K562 (cell line): ENCODE measurements around the gene BGLAP. TPM values are rescaled to one million over a fixed set of nuclear protein-coding genes. Genes with fewer than 3 reads are reported as not detected.

ENCODE experiments used
- AFF4 ChIP-seq: sonication (generic); formaldehyde crosslinking; IDR thresholded peaks from 2 replicates; pipeline ENCODE4 v1.8.0; 2023; ENCODE audit warnings: mild to moderate bottlenecking, missing genetic modification reagents
- NONO ChIP-seq, 2 experiments: fragments of 200-400 bp in 1 of 2; fragments of 450-650 bp in 1 of 2; formaldehyde crosslinking in 1 of 2; IDR thresholded peaks; 2 replicates each; pipeline ENCODE4 v1.6.1; 2017; ENCODE audit warnings: low read depth in 2 of 2, mild to moderate bottlenecking in 2 of 2, moderate library complexity in 2 of 2, low read length in 1 of 2
- NR2C1 ChIP-seq, 2 experiments: fragments of 450-650 bp; IDR thresholded peaks; 2 replicates each; pipeline ENCODE4 v1.6.1; 2017; ENCODE audit warnings: mild to moderate bottlenecking in 2 of 2, antibody characterized with exemption in 1 of 2, inconsistent platforms in 1 of 2, missing compliant biosample characterization in 1 of 2, missing genetic modification characterization in 1 of 2
- REST ChIP-seq, 2 experiments: fragments of 450-650 bp; formaldehyde crosslinking in 1 of 2; IDR thresholded peaks; 2 replicates each; pipeline versions ENCODE4 v1.4.0 to v1.6.1; 2014 to 2020; ENCODE audit warnings: mild to moderate bottlenecking in 2 of 2, borderline replicate concordance in 1 of 2, low read depth in 1 of 2
- SP1 ChIP-seq: sonication (generic); formaldehyde crosslinking; IDR thresholded peaks from 2 replicates; pipeline ENCODE4 v1.8.1; 2022; ENCODE audit warnings: mild to moderate bottlenecking, missing genetic modification reagents
- ZKSCAN8 ChIP-seq: fragments of 200-800 bp; sonication (Bioruptor generic); IDR thresholded peaks from 2 replicates; pipeline ENCODE4 v1.6.1; 2016; ENCODE audit warnings: missing genetic modification characterization, missing compliant biosample characterization
- ZNF143 ChIP-seq: sonication (generic); formaldehyde crosslinking; IDR thresholded peaks from 2 replicates; pipeline ENCODE4 v1.9.0; 2022; ENCODE audit warnings: mild to moderate bottlenecking, missing genetic modification reagents
- ZNF277 ChIP-seq: fragments of 250-450 bp; sonication (Bioruptor Pico); IDR thresholded peaks from 2 replicates; pipeline ENCODE4 v1.8.0; 2022; ENCODE audit warnings: inconsistent platforms, mild to moderate bottlenecking, moderate library complexity, borderline replicate concordance
- ZNF644 ChIP-seq: fragments of 200-800 bp; sonication (Bioruptor generic); IDR thresholded peaks from 2 replicates; pipeline ENCODE4 v1.6.1; 2016; ENCODE audit warnings: low read depth, missing genetic modification characterization, missing compliant biosample characterization
- polyA plus RNA-seq, 8 experiments: library from polyadenylated mRNA; depleted of rRNA in 4 of 8; stranded (reverse) in 5 of 8; unstranded in 3 of 8; fragments of >200 nt; fragmentation: Nextera tagmentation in 2 of 8; fragmentation: Illumina TruSeq in 1 of 8; extraction: Ambion mirVana in 2 of 8; extraction: Trizol in 1 of 8; gene quantifications; 2 replicates each; pipeline versions ENCODE4 v1.2.1 to v1.2.3, GENCODE V29; 2011 to 2014; ENCODE audit warnings: inconsistent platforms in 1 of 8, missing spikeins in 1 of 8
- total RNA-seq, 7 experiments: library from RNA; depleted of rRNA in 6 of 7; stranded (reverse); fragments of >200 nt in 6 of 7; fragmentation: Illumina TruSeq in 2 of 7; extraction: Trizol in 2 of 7; gene quantifications; 2 replicates each; pipeline versions ENCODE4 v1.2.1 to v1.2.3, GENCODE V29; 2011 to 2021; ENCODE audit warnings: low replicate concordance in 1 of 7

The BGLAP gene
- total and polyA plus RNA-seq, 9 of the 15 experiments (the other 6 are each of a cell fraction or from before 2014, with no cell fraction given) = 0.15 to 1.4 (median 0.28) TPM; not detected in 3

GRCh38 chr1:156226782-156227181, 15.2 kb upstream of the BGLAP start (continued):
- TF ChIP-seq REST (IDR thresholded peaks at IDR 0.05; ENCODE audit: borderline replicate concordance) = no peak
- TF ChIP-seq REST (CRISPR knock-in tag; IDR thresholded peaks at IDR 0.05; ENCODE audit: low read depth) = no peak
- no peak for TF ChIP-seq NR2C1 (IDR thresholded peaks at IDR 0.05)
- TF ChIP-seq NR2C1 (tag; IDR thresholded peaks at IDR 0.05) = no peak
- no peak for TF ChIP-seq NONO (IDR thresholded peaks at IDR 0.05; ENCODE audit: low read depth in 2 of 2, low read length in 1 of 2)
- no peak for TF ChIP-seq SP1
- no peak for TF ChIP-seq AFF4 (CRISPR knock-in tag)
- TF ChIP-seq ZKSCAN8 (CRISPR knock-in tag) = no peak
- TF ChIP-seq ZNF644 = no peak
- TF ChIP-seq ZNF277 (CRISPR knock-in tag) = no peak
- no peak for TF ChIP-seq ZNF143 (CRISPR knock-in tag)
